ENCODE data around the gene TIFAB.

TIFAB gene

DNA sequence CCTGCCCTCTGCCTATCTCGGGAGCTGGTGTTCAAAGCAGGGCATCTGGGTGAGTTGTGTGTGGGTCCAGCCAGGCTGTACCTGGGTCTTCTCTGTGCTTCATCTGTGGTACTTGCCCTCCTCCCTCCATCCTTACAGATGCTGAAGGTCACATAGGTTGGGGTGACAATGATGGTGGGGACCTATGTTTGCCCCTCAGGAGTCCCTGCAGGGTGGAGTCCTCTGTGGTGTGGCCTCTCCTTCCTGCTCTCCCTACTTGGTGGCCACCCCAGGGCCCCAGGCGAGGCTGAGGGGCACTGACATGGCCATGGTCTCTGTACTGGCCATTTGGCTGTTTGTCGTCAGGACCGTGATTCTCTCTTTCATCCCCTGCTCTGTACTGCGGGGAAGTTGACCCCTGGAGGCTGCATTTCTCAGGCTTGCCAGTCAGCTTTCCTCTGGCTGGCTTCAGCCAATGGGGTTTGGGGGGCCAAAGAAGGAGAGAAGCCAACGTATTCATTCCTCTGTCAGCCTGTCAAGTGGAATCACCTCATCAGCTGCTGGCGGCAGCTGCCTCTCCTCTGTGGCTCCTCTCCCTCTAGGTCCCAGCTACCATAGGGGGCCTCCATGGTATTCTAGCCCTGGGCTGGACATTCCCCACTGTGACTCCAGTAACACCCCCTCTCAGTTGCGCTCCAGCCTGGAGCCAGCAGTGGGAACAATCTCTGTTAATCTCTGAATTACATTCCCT, 9.6 kb downstream of the TIFAB start:
- DNase-seq (ENCODE audit: low spot score), result no peak

DNA sequence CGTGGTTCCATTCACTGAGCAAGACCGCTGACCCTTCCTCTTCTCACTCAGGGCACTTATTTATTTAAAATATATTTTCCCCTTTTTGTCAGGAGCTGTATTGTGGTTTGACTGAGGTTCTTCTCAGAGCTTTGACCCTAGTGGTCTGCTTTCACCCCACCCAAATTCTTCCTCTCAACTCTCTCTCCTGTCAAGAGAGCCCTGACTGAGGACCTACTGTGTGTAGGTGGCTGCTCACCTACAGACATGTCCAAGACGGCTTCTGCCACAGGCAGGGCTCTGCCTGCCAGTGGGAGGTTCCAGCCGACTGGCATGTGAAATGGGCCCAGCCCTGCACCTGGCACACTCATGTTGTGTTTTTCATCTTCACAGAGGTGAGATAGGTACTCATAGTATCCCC, 10.2 kb downstream of the TIFAB start:
- DNase-seq (ENCODE audit: low spot score), result no peak

DNA sequence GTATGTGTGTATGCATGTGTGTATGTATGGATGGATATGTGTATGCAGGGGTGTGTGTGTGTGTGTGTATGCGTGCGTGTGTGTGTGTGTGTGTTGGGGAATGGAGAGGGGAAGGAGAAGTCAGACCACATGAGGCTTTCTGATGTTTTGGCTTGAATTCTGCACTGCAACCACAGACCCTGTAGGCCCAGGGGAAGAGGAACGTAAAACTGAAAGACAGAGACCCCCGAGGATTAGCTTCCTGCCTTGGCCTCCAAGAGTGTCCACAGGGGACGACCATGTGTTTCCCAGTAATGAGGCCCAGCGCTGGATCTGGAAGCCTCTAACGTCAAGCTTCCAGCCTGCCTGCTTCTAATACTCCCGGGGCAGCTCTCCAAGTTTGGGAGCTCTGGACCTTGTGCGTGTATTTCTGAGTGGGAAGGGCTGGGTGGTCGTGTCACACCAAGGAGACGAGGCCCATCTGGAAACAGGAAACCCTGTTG, 10.8 kb downstream of the TIFAB start:
- DNase-seq (ENCODE audit: low spot score), result no peak

DNA sequence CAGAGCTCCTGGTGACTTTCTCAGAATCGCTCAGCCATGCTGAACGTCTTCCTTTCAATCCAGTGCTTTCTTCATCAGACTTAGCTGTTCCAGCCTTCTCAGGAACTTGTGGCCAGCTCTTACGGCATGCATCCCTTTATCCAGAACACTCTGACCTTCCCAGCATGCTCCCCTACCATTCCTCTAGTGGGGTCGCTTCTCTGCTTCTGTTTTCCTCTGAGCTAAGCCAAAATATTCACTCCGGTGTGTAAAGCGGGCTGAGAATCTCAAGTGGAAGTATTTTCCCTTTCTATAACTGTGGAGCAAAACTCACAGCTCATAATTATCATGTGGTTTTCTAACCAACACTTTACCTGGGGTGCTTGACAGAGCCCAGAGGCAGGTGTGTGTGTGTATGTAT, 11.2 kb downstream of the TIFAB start:
- no peak for DNase-seq (ENCODE audit: low spot score)

DNA sequence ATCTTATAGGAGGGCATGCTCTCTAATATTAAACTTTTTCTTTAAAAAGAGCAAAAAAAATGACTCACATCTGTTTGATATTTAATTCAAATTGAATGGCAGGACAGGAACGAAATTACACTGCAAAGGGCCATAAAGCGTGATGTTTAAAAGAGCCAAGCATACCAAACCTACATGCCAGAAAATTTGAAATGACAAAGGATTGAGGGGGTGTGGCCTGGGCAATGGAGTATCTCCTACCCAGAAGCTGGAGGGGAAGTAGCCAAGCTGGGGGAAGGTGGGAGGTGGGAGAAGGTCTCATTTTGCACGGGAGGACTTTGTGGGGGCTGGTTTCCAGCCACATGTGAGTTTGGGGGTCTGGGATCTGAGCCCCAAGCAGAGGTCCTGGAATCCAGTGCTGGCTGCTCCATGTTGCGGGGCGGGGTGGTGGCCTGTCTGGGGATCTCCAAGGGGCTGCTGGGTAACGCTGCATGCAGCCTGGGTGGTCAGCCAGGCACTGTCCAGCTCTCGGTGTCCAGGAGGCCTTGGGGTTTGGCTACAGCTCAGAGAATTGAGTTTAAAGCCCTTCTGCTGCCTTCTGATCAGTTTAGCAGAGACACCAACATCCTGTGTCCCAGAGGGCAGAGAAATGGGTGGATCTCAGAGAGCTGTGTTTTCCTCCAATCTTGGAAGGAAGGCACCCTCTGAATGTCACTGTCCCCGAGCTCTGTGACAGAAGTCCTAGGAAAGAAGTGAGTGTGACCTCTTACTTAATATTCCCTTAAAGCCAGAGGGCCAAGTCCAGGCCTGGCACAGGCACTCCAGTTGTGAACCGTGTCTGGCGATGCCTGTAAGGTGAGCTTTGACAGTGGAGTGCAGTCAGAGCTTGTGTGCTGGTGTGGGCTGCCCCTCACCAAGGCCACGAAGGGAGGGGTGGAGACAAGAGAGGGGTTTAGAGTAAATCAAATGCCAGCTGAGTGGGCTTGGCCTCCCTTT, 12.6 kb downstream of the TIFAB start:
- DNase-seq (ENCODE audit: low spot score), result no peak

DNA sequence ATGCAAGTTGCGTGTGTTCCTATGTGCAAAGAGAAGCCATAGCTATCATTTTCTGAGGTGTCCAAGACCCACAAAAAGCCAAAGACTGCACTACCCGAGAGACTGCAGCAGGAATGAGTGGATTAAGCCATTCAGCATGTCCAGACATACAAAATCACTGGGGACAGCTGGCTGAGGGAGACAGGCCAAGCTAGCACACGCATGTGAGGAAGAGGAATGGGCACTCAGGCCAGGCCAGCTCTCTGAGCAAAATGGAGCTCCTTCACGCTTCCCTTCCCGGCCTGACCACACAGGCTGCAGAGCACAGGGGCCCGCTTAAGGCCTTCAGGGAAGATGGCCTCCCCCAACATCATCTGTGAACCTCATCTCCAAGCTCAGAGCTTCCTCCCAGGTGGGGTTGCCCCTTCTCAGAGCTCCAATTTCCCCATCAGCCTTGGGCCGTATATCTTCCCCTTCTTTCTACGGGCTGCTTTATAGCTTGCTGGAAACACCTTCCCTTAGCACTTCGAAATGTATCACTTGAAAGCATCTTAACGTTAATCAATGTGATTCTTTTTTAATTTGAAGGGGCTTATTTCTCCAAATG, 13.4 kb downstream of the TIFAB start:
- no peak for DNase-seq (ENCODE audit: low spot score)

DNA sequence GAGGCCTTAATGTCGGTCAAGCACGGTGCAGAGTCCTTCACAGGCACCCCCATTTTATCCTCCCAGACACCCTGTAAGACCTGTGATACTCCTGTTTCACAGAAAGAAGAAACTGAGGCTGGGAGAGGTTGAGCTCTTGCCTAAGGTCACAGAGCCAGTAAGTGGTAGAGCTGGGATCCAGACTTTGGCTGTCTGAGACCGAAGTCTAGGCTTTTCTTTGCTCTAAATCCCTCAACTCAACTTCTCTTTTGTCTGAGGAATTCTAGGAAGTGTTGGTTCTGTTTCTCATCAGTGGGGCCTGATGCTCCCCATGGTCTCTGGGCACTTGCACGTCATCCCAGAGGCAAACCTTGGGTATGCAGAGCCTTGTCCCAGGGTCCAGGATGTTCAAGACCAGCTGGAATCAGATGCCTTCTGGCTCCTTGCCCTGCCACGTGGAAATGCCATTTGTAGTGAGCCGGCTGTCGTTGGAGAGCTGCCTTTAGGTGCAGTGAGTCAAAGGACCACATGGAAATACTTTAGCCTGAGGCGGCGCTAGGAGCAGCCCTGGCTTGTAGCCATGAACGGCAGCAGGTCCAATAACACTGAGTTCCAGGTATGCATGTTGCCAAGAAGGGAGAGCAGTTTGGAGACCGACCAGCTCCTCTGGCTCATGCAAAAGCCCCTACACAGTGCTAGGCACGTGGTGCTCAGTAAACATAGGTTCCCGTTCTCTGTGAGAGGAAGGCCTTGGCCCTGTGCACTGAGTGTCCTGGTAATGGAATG, 14.2 kb downstream of the TIFAB start:
- no peak for DNase-seq (ENCODE audit: low spot score)

DNA sequence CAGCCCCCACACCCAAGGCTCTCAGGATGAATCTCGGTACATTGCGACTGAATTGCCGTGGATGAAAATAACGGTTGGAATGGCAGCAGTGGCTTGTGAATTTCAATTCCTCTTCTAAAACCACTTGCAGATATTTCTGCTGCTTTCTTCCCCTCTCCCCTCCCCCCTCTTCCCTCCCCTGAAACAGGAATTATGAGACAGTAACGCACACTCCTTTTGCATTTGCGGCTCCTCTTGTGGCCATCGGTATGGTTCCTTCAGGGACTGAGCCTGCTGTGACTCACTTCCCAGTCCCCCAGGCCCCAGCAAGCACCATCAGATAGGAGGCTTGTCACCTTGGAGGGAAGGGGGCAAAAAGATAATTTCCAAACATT, 14.7 kb downstream of the TIFAB start:
- no peak for DNase-seq (ENCODE audit: low spot score)

DNA sequence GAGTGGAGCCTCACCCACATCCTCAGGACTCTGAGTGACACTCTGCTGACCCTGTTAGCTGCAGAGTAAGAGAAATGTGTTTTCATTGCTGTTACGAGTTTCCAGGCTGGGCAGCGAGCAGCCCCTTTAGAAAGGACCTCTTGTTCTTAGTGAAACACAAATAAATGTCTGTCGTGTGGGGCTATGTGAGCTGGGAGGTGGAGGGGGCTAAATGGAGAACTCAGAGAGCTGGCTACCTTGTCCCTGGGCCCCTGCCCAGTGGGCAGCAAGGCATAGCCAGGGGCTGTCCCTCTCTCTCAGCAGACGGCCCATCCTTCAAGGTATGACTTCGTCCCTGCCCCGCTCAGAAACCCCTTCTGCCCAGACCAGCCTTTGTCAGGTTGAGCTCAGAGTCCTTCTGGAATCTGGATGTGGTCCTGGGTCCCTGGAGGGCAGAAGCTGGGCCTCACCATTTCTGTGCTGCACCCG, 15.2 kb downstream of the TIFAB start:
- DNase-seq (ENCODE audit: low spot score), result no peak

DNA sequence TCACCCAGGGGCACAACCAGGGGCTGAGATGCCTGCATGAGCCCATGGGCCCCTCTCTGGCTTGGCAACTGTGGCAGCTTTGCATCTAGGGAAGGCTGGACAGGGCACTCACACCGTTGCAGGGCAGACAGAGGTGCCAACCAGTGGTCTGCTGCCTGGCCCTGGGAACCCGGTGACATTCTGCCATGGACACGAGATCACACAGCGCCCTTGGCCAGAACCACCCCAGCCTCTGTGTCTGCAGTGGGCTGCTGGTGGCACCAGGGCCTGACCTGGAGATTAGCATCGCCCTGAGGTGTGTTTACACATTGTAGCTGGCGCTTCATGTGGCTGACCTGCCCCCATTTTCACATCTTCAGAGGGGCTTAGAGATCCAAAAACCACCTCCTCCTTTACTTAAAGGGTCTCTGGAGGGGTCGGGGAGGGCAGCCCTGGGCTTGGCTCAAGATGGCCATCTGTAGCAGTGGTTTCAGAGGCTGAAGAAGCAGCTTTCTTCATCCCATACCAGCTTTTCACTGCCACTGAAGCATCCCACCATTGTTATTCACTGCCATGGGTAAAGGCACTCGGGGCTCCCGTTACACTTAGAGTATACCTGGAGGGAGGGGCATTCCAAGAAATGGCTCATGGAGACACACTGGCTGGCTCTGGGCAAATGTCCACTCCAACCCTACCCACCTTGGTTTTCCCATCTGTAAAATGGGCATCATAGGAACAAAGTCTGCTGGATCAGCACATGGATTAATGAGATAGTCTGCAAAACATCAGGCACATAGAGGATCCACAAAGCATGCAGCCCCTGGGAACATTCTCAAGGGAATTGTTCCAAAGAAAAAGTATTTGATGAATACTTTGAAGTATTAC, 16.5 kb downstream of the TIFAB start:
- DNase-seq (ENCODE audit: low spot score), result no peak

DNA sequence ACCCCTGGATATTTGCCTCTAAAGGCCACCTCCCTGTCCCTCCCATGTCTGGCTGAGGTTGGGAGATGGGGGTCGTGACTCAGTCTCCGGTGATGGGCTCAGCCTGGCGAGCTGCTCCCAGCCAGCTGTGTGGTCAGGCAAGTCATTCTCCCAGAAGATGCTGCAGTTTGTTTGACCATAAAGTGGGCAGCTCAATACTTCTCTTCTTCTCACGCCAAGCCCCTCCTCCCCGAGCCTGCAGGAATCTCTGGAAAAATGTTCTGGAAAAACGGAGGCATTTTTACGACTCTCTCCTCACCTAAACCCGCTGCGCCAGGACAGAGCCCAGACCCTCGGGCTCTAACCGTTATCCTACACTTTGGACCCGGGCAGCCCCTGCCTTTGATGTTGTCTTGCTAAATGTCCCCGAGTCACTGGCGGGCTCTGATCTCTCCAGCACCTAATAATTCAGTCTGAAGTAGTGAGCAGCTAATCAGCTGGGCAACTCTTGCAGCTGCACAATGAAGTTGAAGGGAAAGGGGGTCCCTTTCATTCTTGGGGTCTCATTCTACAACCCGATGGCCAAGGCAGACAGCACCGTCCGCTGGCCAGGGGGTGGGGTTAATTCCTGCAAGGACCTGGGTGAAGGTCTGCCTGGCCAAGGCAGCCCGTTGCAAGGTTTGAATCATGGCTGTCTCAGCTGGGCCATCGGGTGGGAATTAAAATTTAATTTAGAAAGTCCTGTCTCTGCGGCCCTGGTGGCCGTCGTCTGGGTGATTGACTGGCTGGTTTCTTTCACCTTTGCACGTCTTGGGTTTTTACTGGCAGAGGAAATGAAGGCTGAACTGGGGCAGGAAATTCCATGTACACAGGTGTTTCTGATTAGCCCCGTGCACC, 17.3 kb downstream of the TIFAB start:
- DNase-seq (ENCODE audit: low spot score), result no peak

DNA sequence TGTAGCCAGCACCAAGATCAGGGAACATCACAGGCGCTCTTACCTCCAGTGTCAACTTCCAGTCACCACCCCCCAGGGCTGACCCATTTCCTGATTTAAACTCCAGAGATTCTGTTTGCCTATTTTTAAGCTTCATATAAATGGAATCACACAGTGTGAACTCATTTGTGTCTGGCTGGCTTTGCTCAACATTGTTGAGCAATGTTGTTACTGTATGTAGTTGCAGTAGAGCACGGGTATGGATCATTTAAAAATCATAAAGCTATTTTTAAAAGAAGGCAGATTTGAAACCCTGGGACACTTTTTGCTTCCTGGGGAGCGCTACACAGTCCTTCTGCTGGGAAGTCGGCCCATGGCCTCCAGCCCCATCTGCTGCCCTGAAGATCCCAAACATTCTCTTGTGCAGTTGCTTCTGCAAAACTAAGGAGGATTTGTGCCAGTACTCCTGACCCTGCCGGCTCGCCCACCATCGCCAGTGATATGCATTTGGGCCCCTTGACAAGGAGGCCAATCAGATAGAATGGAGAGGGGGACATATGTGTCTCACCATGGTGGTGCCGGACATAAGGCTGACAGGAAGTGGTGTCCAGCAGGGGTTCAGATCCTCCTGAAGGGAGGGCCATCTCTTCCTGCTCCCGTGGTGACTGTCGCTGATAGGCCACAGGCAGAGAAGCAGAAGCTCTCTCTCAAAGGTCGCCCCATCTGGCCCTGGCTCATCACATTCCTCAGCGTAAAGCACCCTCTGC, 18.3 kb downstream of the TIFAB start:
- DNase-seq (ENCODE audit: low spot score), result no peak

DNA sequence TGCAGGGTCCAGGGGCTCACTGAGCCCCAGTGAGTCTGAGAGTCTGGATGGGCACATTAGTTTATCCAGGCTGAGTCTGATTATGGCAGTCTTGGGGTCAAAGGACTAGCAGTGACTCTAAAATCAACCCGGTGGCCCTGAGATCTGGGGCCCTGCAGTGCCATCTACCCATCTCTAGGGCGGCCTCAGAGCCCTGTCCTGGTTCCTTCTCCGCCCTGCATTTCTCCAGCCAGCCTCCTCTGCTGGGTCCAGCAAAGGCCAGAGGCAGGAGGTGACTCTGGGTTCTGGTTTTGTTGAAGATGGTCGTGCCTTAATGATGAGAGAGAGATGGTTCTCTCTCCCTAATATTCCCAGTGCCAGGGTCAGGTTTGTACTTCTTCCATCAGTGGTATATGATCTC, 20.0 kb downstream of the TIFAB start:
- no peak for DNase-seq (ENCODE audit: low spot score)

DNA sequence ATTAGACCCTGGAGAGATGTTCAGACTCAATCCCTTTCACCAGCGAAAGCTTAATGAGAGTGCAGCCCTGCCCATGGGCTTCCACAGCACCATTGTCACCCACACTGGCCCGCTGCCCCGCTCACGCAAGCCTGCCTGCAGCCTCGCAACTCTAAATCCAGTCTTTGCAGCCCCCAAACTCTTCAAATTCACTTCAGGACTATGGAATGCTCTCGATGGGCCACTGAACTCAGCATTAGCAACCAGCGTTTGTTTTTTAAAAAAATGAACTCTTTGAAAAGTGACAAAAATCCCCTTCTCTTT, 22.1 kb downstream of the TIFAB start:
- DNase-seq (ENCODE audit: low spot score), result no peak

DNA sequence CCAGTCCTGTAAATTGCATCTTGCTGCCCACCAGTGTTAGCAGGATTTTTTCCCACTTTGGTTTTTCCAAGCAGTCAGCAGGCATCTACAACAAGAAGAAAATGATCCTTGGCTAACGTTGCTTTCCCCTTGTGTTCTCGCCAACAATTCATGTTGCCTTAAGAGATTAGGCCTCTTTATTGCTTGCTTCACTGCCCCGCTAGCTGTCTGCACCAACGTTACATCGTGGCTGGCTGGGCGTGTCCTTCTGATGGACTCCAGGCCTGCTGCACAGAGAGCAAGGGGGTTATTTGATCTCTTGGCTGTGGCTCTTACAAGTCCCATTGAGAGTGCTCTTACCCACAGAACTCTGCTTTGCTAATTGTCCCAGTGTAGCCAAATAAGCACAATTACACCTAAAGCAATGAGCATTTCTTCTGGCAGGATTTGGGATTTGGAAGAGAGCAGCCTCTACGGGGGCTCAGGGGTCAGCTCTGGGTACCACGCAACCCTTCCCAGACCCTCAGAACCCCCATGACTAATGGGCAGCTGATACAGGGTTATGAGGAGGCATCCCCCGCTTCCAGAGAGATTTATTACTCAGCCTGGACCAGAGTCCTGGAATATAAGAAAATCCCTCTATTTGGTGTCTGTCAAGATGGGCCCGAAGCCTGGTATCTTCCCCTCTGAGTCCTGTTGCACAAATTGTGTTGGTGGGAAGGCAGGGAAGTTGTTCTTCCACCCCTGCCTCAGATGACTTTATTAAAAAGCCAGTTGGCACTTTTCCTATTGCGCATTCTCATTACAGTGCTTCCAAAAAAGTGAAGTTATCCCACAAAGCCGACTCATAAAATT, 22.6 kb downstream of the TIFAB start:
- no peak for DNase-seq (ENCODE audit: low spot score)

DNA sequence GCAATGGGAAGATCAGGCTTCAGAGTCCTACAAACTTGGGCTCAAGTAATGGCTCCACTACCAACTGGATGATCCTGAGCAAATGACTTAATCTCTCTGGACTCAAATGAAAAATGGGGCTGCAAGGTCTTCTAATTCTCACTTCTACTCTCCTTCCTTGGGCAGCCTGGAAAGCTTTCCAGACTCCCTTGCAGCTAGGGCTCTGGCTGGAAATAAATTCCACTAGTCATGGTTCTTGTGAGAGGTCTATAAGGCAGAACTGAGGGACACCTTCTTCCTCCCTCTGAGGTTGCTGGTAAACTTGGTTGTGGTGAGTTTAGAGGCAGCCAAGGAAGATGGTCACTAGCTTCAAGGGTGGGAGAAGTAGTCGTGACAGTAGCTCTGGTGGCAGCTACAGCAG, 23.6 kb downstream of the TIFAB start:
- DNase-seq (ENCODE audit: low spot score), result no peak

DNA sequence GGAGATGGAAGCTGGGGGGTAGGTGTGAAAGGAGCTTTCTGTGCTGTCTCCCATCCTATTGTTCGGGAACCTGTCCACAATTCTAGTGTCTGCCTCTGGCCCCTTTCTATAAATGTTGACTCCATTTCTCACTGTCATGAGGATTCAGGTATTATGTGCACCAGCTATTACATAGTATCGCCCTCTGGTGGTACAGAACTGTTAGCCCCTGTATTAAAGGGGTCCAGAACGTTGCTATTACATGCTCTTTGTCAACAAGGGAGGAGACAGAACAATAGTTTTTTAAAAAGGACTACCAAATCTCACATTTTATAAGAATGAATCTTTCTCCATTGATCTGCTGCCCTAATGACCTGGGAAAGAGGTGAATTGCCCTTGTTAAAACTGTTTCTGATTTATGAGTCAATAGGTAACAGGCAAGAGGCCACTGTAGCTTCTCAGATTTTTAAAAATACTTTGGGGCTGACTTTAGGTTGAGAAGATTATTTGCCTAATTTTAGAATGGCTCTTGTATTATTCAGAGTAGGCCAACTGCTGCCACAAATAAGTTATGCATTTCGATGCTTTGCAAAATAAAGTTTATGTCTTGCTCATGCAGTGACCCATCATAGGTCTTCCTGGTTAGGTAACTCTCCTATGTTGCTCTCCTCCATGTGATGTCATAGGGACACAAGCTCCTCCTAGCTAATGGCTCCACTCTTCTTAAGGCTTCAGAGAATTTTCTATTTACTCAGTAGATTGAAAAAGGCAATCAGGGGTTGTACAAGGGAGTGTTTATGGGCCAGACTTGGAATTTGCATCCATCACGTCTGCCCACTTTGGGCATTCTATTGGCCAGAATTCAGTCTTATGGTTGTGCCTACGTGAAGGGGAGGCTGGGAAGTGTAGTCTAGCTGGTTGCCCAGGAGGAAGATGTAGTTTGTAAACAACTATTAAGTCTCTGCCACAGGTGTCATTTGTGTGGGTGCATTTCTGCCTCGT, 25.8 kb downstream of the TIFAB start:
- DNase-seq (ENCODE audit: low spot score), result peak; percentile 66
